ENCODE data around the gene SLC44A3. TPM values are rescaled to one million over a fixed set of nuclear protein-coding genes. Genes with fewer than 3 reads are reported as not detected.
A peak's percentile ranks its signal among the peaks of the same experiment; 100 is the strongest.

Gene SLC44A3
- total RNA-seq, 2 experiments from 2014 or later = not detected

- Mint-ChIP-seq H3K36me3 (ENCODE audit: low read depth) (peaks cover 2% of the 10 kb centered on the region), H3K9me3 (ENCODE audit: low read depth) (no peaks in the 10 kb centered on the region), H3K4me3 (peak overlapping the region; percentile 59), H3K4me1 (peaks cover 13% of the 10 kb centered on the region), H3K27ac (peak overlapping the region; percentile 74), H3K27me3 (peaks cover 35% of the 10 kb centered on the region)
- no peak for ATAC-seq
- ChIA-PET CTCF (interaction anchor here (0.7 to 1.4 kb wide), 4 partner anchors 9 to 92 kb away, joined by 3 read pairs; no protein-coding TSS in a partner anchor), POLR2A (no interaction called here)
- DNase-seq = peak; percentile 6
- intact Hi-C loops (cut with DNase I, micrococcal nuclease) = loop anchor here in 1 of 2 experiments (1.0 to 2.0 kb wide), 3 partner anchors 35 to 307 kb away; partner anchors contain the start of gene RWDD3
Observed at GRCh38 chr1:94927405-94928175, 107.4 kb downstream of the SLC44A3 start.

- ATAC-seq (no peak), DNase-seq (no peak)
- H3K27ac Mint-ChIP-seq = no peak overlapping the region
- peaks cover 30% of the 10 kb centered on the region for H3K27me3 Mint-ChIP-seq
- ChIA-PET CTCF (interaction anchor here (1.0 to 1.4 kb wide), 3 partner anchors 8 to 92 kb away, joined by 3 read pairs; no protein-coding TSS in a partner anchor), POLR2A (no interaction called here)
- H3K9me3 Mint-ChIP-seq (ENCODE audit: low read depth) = no peaks in the 10 kb centered on the region
- H3K4me3 Mint-ChIP-seq = no peak overlapping the region
- intact Hi-C loops (cut with DNase I, micrococcal nuclease) = no loop called here
- H3K4me1 Mint-ChIP-seq = peaks cover 13% of the 10 kb centered on the region
- H3K36me3 Mint-ChIP-seq (ENCODE audit: low read depth) = peaks cover 2% of the 10 kb centered on the region
Observed at GRCh38 chr1:94928293-94928939, 108.3 kb downstream of the SLC44A3 start.

GRCh38 chr1:94929351-94930217 lies 109.4 kb downstream of the SLC44A3 start:
- peaks cover 22% of the 10 kb centered on the region for H3K27me3 Mint-ChIP-seq
- no peak overlapping the region for H3K27ac Mint-ChIP-seq
- no peak overlapping the region for H3K4me3 Mint-ChIP-seq
- H3K36me3 Mint-ChIP-seq (ENCODE audit: low read depth) = peaks cover 2% of the 10 kb centered on the region
- ATAC-seq (no peak), DNase-seq (no peak)
- ChIA-PET CTCF (no interaction called here), POLR2A (no interaction called here)
- intact Hi-C loops (cut with DNase I, micrococcal nuclease) = no loop called here
- no peaks in the 10 kb centered on the region for H3K9me3 Mint-ChIP-seq (ENCODE audit: low read depth)
- H3K4me1 Mint-ChIP-seq = peaks cover 13% of the 10 kb centered on the region

GRCh38 chr1:94931254-94931841 lies 111.2 kb downstream of the SLC44A3 start:
- Mint-ChIP-seq H3K36me3 (ENCODE audit: low read depth) (peaks cover 2% of the 10 kb centered on the region), H3K9me3 (ENCODE audit: low read depth) (no peaks in the 10 kb centered on the region), H3K4me1 (peaks cover 6% of the 10 kb centered on the region), H3K27me3 (peaks cover 8% of the 10 kb centered on the region), H3K4me3 (no peak overlapping the region), H3K27ac (no peak overlapping the region)
- intact Hi-C loops (cut with DNase I, micrococcal nuclease) = no loop called here
- ChIA-PET CTCF (no interaction called here), POLR2A (no interaction called here)
- ATAC-seq = no peak
- DNase-seq = no peak

GRCh38 chr1:94934551-94934950 lies 114.4 kb downstream of the SLC44A3 start:
- CTCF ChIA-PET = interaction anchor here (1.0 to 1.1 kb wide), 2 partner anchors 21 to 81 kb away, joined by 3 read pairs; no protein-coding TSS in a partner anchor
- POLR2A ChIA-PET = no interaction called here

GRCh38 chr1:94935034-94935433 lies 114.9 kb downstream of the SLC44A3 start:
- ATAC-seq (no peak), DNase-seq (no peak)
- intact Hi-C loops (cut with DNase I, micrococcal nuclease) = no loop called here
- H3K4me3 Mint-ChIP-seq = no peak overlapping the region
- H3K27ac Mint-ChIP-seq = no peak overlapping the region
- no peaks in the 10 kb centered on the region for H3K36me3 Mint-ChIP-seq (ENCODE audit: low read depth)
- CTCF ChIA-PET = no interaction called here
- peaks cover 3% of the 10 kb centered on the region for H3K27me3 Mint-ChIP-seq
- H3K4me1 Mint-ChIP-seq = peaks cover 3% of the 10 kb centered on the region
- no peaks in the 10 kb centered on the region for H3K9me3 Mint-ChIP-seq (ENCODE audit: low read depth)
- POLR2A ChIA-PET = no interaction called here

More at GRCh38 chr1:94934551-94934950, 114.4 kb downstream of the SLC44A3 start:
- Mint-ChIP-seq H3K4me3 (no peak overlapping the region), H3K27me3 (peaks cover 3% of the 10 kb centered on the region), H3K9me3 (ENCODE audit: low read depth) (no peaks in the 10 kb centered on the region), H3K36me3 (ENCODE audit: low read depth) (no peaks in the 10 kb centered on the region), H3K27ac (no peak overlapping the region), H3K4me1 (peaks cover 3% of the 10 kb centered on the region)
- intact Hi-C loops (cut with DNase I, micrococcal nuclease) = no loop called here
- DNase-seq (no peak), ATAC-seq (no peak)

- Mint-ChIP-seq H3K4me1 (peaks cover 3% of the 10 kb centered on the region), H3K27me3 (peaks cover 3% of the 10 kb centered on the region), H3K27ac (no peak overlapping the region), H3K9me3 (ENCODE audit: low read depth) (no peaks in the 10 kb centered on the region), H3K4me3 (no peak overlapping the region), H3K36me3 (ENCODE audit: low read depth) (no peaks in the 10 kb centered on the region)
- ChIA-PET CTCF (interaction anchor here (0.5 kb wide), 1 partner anchor 29 kb away, joined by 4 read pairs; no protein-coding TSS in a partner anchor), POLR2A (no interaction called here)
- ATAC-seq (no peak), DNase-seq (no peak)
- intact Hi-C loops (cut with DNase I, micrococcal nuclease) = no loop called here
Observed at GRCh38 chr1:94935476-94935875, 115.3 kb downstream of the SLC44A3 start.

- intact Hi-C loops (cut with DNase I, micrococcal nuclease) = no loop called here
- POLR2A ChIA-PET = no interaction called here
- Mint-ChIP-seq H3K4me3 (no peak overlapping the region), H3K4me1 (peaks cover 3% of the 10 kb centered on the region), H3K27me3 (peaks cover 3% of the 10 kb centered on the region), H3K36me3 (ENCODE audit: low read depth) (no peaks in the 10 kb centered on the region), H3K9me3 (ENCODE audit: low read depth) (no peaks in the 10 kb centered on the region), H3K27ac (no peak overlapping the region)
- DNase-seq (no peak), ATAC-seq (no peak)
- CTCF ChIA-PET = interaction anchor here (1.0 kb wide), 1 partner anchor 9 kb away, joined by 3 read pairs; no protein-coding TSS in a partner anchor
Observed at GRCh38 chr1:94936861-94937620, 116.9 kb downstream of the SLC44A3 start.

GRCh38 chr1:94937820-94938219 lies 117.7 kb downstream of the SLC44A3 start:
- Mint-ChIP-seq H3K4me3 (no peak overlapping the region), H3K9me3 (ENCODE audit: low read depth) (no peaks in the 10 kb centered on the region), H3K36me3 (ENCODE audit: low read depth) (no peaks in the 10 kb centered on the region), H3K27me3 (peaks cover 3% of the 10 kb centered on the region), H3K27ac (no peak overlapping the region), H3K4me1 (peaks cover 3% of the 10 kb centered on the region)
- intact Hi-C loops (cut with DNase I, micrococcal nuclease) = no loop called here
- DNase-seq = no peak
- CTCF ChIA-PET = no interaction called here
- no peak for ATAC-seq
- POLR2A ChIA-PET = no interaction called here

- POLR2A ChIA-PET = interaction anchor here (0.8 kb wide), 1 partner anchor 53 kb away, joined by 3 read pairs; no protein-coding TSS in a partner anchor
- CTCF ChIA-PET = no interaction called here
- H3K4me1 Mint-ChIP-seq = no peaks in the 10 kb centered on the region
- H3K9me3 Mint-ChIP-seq (ENCODE audit: low read depth) = no peaks in the 10 kb centered on the region
- ATAC-seq (no peak), DNase-seq (no peak)
- intact Hi-C loops (cut with DNase I, micrococcal nuclease) = no loop called here
- no peak overlapping the region for H3K4me3 Mint-ChIP-seq
- peaks cover 6% of the 10 kb centered on the region for H3K27me3 Mint-ChIP-seq
- H3K27ac Mint-ChIP-seq = no peak overlapping the region
- H3K36me3 Mint-ChIP-seq (ENCODE audit: low read depth) = no peaks in the 10 kb centered on the region
Observed at GRCh38 chr1:94940738-94941137, 120.6 kb downstream of the SLC44A3 start.

Data from activated CD4-positive, alpha-beta T cell treated with anti-CD3 and anti-CD28 coated beads for 36 hours (primary cell).